ACC112 (cell line): Measurements from ENCODE around the gene NOP53.

Experiments
- H2AFZ ChIP-seq: fragments of 200-600 bp; sonication (generic); one replicate; pipeline ENCODE4 v1.6.0; 2017; ENCODE audit warnings: antibody characterized with exemption, low read length; ENCODE audit not compliant: unreplicated experiment
- H3K27ac ChIP-seq: fragments of 200-600 bp; sonication (generic); 2 replicates; pipeline ENCODE4 v1.5.1; 2014; ENCODE audit warnings: low read depth, mild to moderate bottlenecking, antibody characterized with exemption, low read length, moderate library complexity
- H3K27me3 ChIP-seq: fragments of 200-600 bp; sonication (generic); 2 replicates; pipeline ENCODE4 v1.6.1; 2014; ENCODE audit warnings: mild to moderate bottlenecking, antibody characterized with exemption, low read length, moderate library complexity, mixed read lengths; ENCODE audit not compliant: insufficient read depth
- H3K36me3 ChIP-seq: fragments of 200-600 bp; sonication (generic); 2 replicates; pipeline ENCODE4 v1.6.1; 2016; ENCODE audit warnings: mild to moderate bottlenecking, antibody characterized with exemption, low read length, moderate library complexity, mixed read lengths; ENCODE audit not compliant: insufficient read depth
- H3K4me1 ChIP-seq: fragments of 200-600 bp; sonication (generic); one replicate; pipeline ENCODE4 v1.6.1; 2016; ENCODE audit warnings: low read length, mixed read lengths; ENCODE audit not compliant: insufficient read depth, unreplicated experiment, control insufficient read depth
- H3K4me3 ChIP-seq: fragments of 200-600 bp; sonication (generic); 2 replicates; pipeline ENCODE4 v1.5.1; 2014; ENCODE audit warnings: mild to moderate bottlenecking, low read depth, low read length
- H3K79me2 ChIP-seq: fragments of 200-600 bp; sonication (generic); one replicate; pipeline ENCODE4 v1.6.0; 2016; ENCODE audit warnings: low read length; ENCODE audit not compliant: control insufficient read depth, unreplicated experiment, insufficient read depth

Gene NOP53

GRCh38 chr19:47755065-47755761 lies 9.9 kb downstream of the NOP53 start:
- Histone ChIP-seq H3K36me3 (peaks cover 9% of the 10 kb centered on the region; the same call in 1 of the 2 replicates), H2AFZ (no peak overlapping the region), H3K27ac (no peak overlapping the region), H3K4me1 (no peaks in the 10 kb centered on the region), H3K4me3 (no peak overlapping the region), H3K27me3 (no peaks in the 10 kb centered on the region), H3K79me2 (no peaks in the 10 kb centered on the region)

- H3K79me2 ChIP-seq: no peaks in the 10 kb centered on the region
- H3K27ac ChIP-seq: no peak overlapping the region
- H3K27me3 ChIP-seq: no peaks in the 10 kb centered on the region
- no peak overlapping the region for H2AFZ ChIP-seq
- no peak overlapping the region for H3K4me3 ChIP-seq
- H3K36me3 ChIP-seq: peaks cover 9% of the 10 kb centered on the region; the same call in 1 of the 2 replicates
- no peaks in the 10 kb centered on the region for H3K4me1 ChIP-seq
Observed at GRCh38 chr19:47755762-47756626, 10.6 kb downstream of the NOP53 start.

- Histone ChIP-seq H3K79me2 (no peaks in the 10 kb centered on the region), H3K4me1 (no peaks in the 10 kb centered on the region), H2AFZ (no peak overlapping the region), H3K27me3 (no peaks in the 10 kb centered on the region), H3K27ac (no peak overlapping the region), H3K4me3 (no peak overlapping the region), H3K36me3 (peaks cover 5% of the 10 kb centered on the region; the same call in 1 of the 2 replicates)
Observed at GRCh38 chr19:47756627-47756929, 11.2 kb downstream of the NOP53 start.

- H3K4me3 ChIP-seq: no peak overlapping the region
Observed at GRCh38 chr19:47756953-47757608, 11.7 kb downstream of the NOP53 start.

GRCh38 chr19:47757617-47758442 lies 12.5 kb downstream of the NOP53 start:
- Histone ChIP-seq H2AFZ (no peak overlapping the region), H3K36me3 (peaks cover 5% of the 10 kb centered on the region; the same call in 1 of the 2 replicates), H3K4me3 (no peak overlapping the region), H3K79me2 (no peaks in the 10 kb centered on the region), H3K27ac (no peak overlapping the region), H3K4me1 (no peaks in the 10 kb centered on the region), H3K27me3 (no peaks in the 10 kb centered on the region)

More at GRCh38 chr19:47756953-47757608, 11.7 kb downstream of the NOP53 start:
- no peak overlapping the region for H3K27ac ChIP-seq
- H3K79me2 ChIP-seq: no peaks in the 10 kb centered on the region
- no peaks in the 10 kb centered on the region for H3K27me3 ChIP-seq
- H3K4me1 ChIP-seq: no peaks in the 10 kb centered on the region
- H2AFZ ChIP-seq: no peak overlapping the region
- peaks cover 5% of the 10 kb centered on the region; the same call in 1 of the 2 replicates for H3K36me3 ChIP-seq

GRCh38 chr19:47758443-47758804 lies 13.1 kb downstream of the NOP53 start:
- no peak overlapping the region for H2AFZ ChIP-seq
- no peaks in the 10 kb centered on the region for H3K79me2 ChIP-seq
- no peaks in the 10 kb centered on the region for H3K4me1 ChIP-seq
- no peak overlapping the region for H3K4me3 ChIP-seq
- H3K27ac ChIP-seq: no peak overlapping the region
- no peaks in the 10 kb centered on the region for H3K27me3 ChIP-seq
- peaks cover 5% of the 10 kb centered on the region; the same call in 1 of the 2 replicates for H3K36me3 ChIP-seq

- H3K4me3 ChIP-seq: no peak overlapping the region
- no peaks in the 10 kb centered on the region for H3K27me3 ChIP-seq
- no peak overlapping the region for H2AFZ ChIP-seq
- H3K79me2 ChIP-seq: no peaks in the 10 kb centered on the region
- no peak overlapping the region for H3K27ac ChIP-seq
- H3K4me1 ChIP-seq: no peaks in the 10 kb centered on the region
- peaks cover 5% of the 10 kb centered on the region; the same call in 1 of the 2 replicates for H3K36me3 ChIP-seq
Observed at GRCh38 chr19:47760632-47760999, 15.3 kb downstream of the NOP53 start.

GRCh38 chr19:47761566-47761965 lies 16.2 kb downstream of the NOP53 start:
- Histone ChIP-seq H3K27ac (no peak overlapping the region), H3K36me3 (peaks cover 5% of the 10 kb centered on the region; the same call in 1 of the 2 replicates), H3K79me2 (no peaks in the 10 kb centered on the region), H3K27me3 (no peaks in the 10 kb centered on the region), H2AFZ (no peak overlapping the region), H3K4me3 (no peak overlapping the region), H3K4me1 (no peaks in the 10 kb centered on the region)

GRCh38 chr19:47762151-47762550 lies 16.8 kb downstream of the NOP53 start:
- Histone ChIP-seq H3K27ac (no peak overlapping the region), H2AFZ (no peak overlapping the region), H3K36me3 (peaks cover 5% of the 10 kb centered on the region; the same call in 1 of the 2 replicates), H3K79me2 (no peaks in the 10 kb centered on the region), H3K27me3 (no peaks in the 10 kb centered on the region), H3K4me3 (no peak overlapping the region), H3K4me1 (no peaks in the 10 kb centered on the region)
